Panc1 (cell line): ENCODE measurements around the gene CFC1B.
"Not testable (repeated sequence)": the region's sequence is repeated elsewhere in the genome, so short reads cannot be mapped to it uniquely, and the experiment has no call there.

Experiments
- CTCF ChIP-seq: fragments of 450-650 bp; IDR thresholded peaks from 2 replicates; pipeline ENCODE4 v1.5.1; 2017; ENCODE audit warnings: mild to moderate bottlenecking
- POLR2AphosphoS5 ChIP-seq: IDR thresholded peaks from 2 replicates; pipeline ENCODE4 v1.6.1; 2012; ENCODE audit warnings: mild to moderate bottlenecking, low read depth, low read length, moderate library complexity

GRCh38 chr2:130522390-130522789 is 1.4 kb downstream of the CFC1B start:
- not testable (repeated sequence) for TF ChIP-seq CTCF, POLR2AphosphoS5
